Tibial nerve (tissue), 4 donors: ENCODE results near the gene HPS5. TPM values are rescaled to one million over a fixed set of nuclear protein-coding genes. Genes with fewer than 3 reads are reported as not detected.

Experiments used
- DNase-seq, 2 donors: peaks; one replicate each; pipeline ENCODE4 v3.0.0-alpha.2; 2019; ENCODE audit warnings: low spot score in 2 of 2
- H3K27ac ChIP-seq, 4 donors: fragments of 200-600 bp; sonication (generic) in 3 of 4; one replicate each; pipeline ENCODE4 v1.5.1; 2017 to 2019; ENCODE audit warnings: mild to moderate bottlenecking in 1 of 4
- H3K27me3 ChIP-seq, 2 donors: fragments of 200-600 bp; sonication (generic) in 1 of 2; one replicate each; pipeline versions ENCODE4 v1.5.1 to v1.6.0; 2017 to 2019
- H3K36me3 ChIP-seq, 3 donors: fragments of 200-600 bp; sonication (generic); one replicate each; pipeline ENCODE4 v1.5.1; 2018 to 2019
- H3K4me1 ChIP-seq, 4 donors: fragments of 200-600 bp; sonication (generic) in 3 of 4; one replicate each; pipeline ENCODE4 v1.5.1; 2017 to 2019
- H3K4me3 ChIP-seq, 4 donors: fragments of 200-600 bp; sonication (generic) in 3 of 4; one replicate each; pipeline ENCODE4 v1.5.1; 2017 to 2019; ENCODE audit warnings: mild to moderate bottlenecking in 1 of 4, moderate library complexity in 1 of 4
- H3K9me3 ChIP-seq, 4 donors: fragments of 200-600 bp; sonication (generic) in 3 of 4; one replicate each; pipeline ENCODE4 v1.5.1; 2017 to 2019
- EP300 ChIP-seq, 2 donors: sonication (generic); formaldehyde crosslinking; IDR thresholded peaks; one replicate each; pipeline ENCODE4 v1.6.1; 2017; ENCODE audit warnings: antibody characterized with exemption in 2 of 2, mild to moderate bottlenecking in 1 of 2
- POLR2A ChIP-seq, 2 donors: fragments of 450-650 bp; IDR thresholded peaks; one replicate each; pipeline ENCODE4 v1.6.1; 2017; ENCODE audit warnings: antibody characterized with exemption in 2 of 2, mild to moderate bottlenecking in 2 of 2, moderate library complexity in 2 of 2
- WGBS, 2 donors: methylation state at CpG; one replicate each; pipeline ENCODE4 v1.1.5; 2018; 5-methylcytosine and 5-hydroxymethylcytosine counted together
- small RNA-seq: library from RNA; depleted of rRNA; stranded (forward); fragments of <200 nt; gene quantifications from one replicate; pipeline ENCODE3, GENCODE V24; 2016
- total RNA-seq, 4 donors: library from RNA; depleted of rRNA; stranded (reverse); fragments of >200 nt; gene quantifications; one replicate each; pipeline ENCODE4 v1.1.0, GENCODE V29; 2016
- TF ChIP-seq, protein P1 (sequence below), 5 experiments: fragments of 200-600 bp in 3 of 5; fragments of 450-650 bp in 2 of 5; sonication (generic) in 3 of 5; IDR thresholded peaks; one replicate each; pipeline ENCODE4 v1.5.1; 2016 to 2019; ENCODE audit warnings: antibody characterized with exemption in 5 of 5, mild to moderate bottlenecking in 3 of 5, moderate library complexity in 2 of 5

Gene HPS5
- total RNA-seq, 4 donors from 2014 or later, result 42.6 to 101 (median 65.2) TPM

DNA sequence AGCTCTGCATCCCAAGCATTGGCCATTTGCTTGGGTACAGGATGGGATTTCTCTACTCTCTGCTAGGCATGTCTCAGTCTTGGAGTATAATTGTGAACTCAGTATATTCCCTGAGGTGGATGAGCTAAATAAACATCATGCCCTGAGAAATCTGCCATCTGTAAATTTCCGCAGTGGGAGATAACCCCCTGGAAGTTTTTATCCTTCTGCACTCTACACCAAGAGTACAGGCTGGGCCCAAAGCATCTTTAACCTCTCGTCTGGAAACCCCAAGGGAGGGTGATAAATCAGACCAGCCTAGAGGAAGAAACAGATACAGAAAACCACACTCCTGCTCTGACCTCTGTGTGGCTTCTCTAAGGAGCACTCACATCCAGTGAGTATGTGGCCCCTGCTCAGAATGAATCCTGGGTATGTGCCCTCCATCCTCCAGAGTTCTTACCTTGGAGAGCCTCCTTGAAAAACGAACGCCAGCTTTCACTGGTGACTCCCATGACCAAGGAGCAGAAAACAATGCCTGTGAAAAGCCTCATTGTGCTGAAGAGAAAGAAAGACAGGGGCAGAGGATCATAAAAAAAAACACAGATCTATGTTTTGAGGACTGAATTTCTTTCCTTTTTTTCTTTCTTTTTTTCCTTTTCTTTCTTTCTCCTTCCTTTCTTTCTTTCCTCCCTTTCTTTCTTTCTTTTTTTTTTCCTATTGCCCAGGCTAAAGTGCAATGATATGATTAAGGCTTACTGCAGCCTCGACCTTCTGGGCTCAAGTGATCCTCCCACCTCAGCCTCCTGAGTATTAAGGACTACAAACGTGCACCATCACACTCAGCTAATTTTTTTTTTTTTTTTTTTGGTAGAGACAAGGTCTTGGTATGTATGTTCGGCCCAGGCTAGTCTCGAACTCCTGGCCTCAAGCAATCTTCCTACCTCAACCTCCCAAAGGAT is 86.3 kb downstream of the HPS5 start:
- Histone ChIP-seq H3K4me3 (no peak overlapping the region), H3K4me1 (no peaks in the 10 kb centered on the region), H3K27ac (no peak overlapping the region), H3K9me3 (no peaks in the 10 kb centered on the region), H3K36me3 (no peaks in the 10 kb centered on the region), H3K27me3 (no peaks in the 10 kb centered on the region)
- DNase-seq, result no peak
- 57% methylated on average over 8 of the region's 8 CpGs for WGBS, 2 donors
- TF ChIP-seq POLR2A (IDR thresholded peaks at IDR 0.05) (no peak), EP300 (IDR thresholded peaks at IDR 0.05) (no peak)
- TF ChIP-seq, protein P1, sequence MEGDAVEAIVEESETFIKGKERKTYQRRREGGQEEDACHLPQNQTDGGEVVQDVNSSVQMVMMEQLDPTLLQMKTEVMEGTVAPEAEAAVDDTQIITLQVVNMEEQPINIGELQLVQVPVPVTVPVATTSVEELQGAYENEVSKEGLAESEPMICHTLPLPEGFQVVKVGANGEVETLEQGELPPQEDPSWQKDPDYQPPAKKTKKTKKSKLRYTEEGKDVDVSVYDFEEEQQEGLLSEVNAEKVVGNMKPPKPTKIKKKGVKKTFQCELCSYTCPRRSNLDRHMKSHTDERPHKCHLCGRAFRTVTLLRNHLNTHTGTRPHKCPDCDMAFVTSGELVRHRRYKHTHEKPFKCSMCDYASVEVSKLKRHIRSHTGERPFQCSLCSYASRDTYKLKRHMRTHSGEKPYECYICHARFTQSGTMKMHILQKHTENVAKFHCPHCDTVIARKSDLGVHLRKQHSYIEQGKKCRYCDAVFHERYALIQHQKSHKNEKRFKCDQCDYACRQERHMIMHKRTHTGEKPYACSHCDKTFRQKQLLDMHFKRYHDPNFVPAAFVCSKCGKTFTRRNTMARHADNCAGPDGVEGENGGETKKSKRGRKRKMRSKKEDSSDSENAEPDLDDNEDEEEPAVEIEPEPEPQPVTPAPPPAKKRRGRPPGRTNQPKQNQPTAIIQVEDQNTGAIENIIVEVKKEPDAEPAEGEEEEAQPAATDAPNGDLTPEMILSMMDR (IDR thresholded peaks at IDR 0.05), result no peak

DNA sequence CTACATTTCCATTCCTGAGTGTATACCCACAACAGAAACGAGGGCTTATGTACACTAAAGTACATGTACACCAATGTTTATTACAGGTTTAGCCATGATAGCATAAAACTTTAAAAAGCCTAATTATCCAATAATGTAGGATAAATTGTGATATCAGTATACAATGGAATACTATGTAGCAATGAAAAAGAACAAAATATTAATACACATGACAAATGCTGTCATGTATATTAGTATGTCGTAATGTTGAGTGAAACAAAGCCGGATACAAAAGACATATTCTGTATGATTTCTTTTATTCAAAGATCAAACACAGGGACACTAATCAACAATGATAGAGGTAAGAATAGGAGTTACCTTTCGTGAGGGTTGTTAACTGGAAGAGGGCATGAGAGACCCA is 88.0 kb downstream of the HPS5 start:
- Histone ChIP-seq H3K4me3 (no peak overlapping the region), H3K27ac (no peak overlapping the region), H3K4me1 (no peaks in the 10 kb centered on the region), H3K9me3 (no peaks in the 10 kb centered on the region), H3K36me3 (no peaks in the 10 kb centered on the region), H3K27me3 (no peaks in the 10 kb centered on the region)
- no peak for DNase-seq
- WGBS, 2 donors, result 88 to 93% methylated on average over 4 of the region's 4 CpGs
- TF ChIP-seq, protein P1 (IDR thresholded peaks at IDR 0.05), result no peak
- TF ChIP-seq POLR2A (IDR thresholded peaks at IDR 0.05) (no peak), EP300 (IDR thresholded peaks at IDR 0.05) (no peak)

DNA sequence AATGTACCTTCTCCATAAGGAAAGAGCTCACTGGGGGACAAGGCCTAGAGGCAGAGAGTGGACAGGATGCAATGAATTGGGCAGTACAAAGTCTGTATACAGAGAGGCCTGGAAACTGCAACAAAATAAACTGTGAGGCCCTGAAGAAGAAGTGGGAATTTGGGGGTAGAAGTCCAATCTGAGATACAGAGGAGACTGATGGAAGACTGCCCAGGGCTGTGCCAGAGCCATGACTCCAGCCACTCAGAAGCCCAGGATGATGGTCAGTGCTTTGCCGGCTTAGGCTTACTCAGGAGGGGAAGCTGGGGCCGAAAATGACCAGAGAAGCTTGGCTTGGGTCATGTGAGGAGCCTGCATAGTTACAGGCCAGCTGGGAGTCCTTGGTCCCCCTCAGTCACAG is 91.1 kb downstream of the HPS5 start:
- H3K36me3 ChIP-seq, result no peaks in the 10 kb centered on the region
- no peaks in the 10 kb centered on the region for H3K27me3 ChIP-seq
- no peaks in the 10 kb centered on the region for H3K9me3 ChIP-seq
- H3K4me1 ChIP-seq, result no peaks in the 10 kb centered on the region
- no peak for DNase-seq
- WGBS, 2 donors, result 68 to 81% methylated on average over 2 of the region's 2 CpGs
- H3K4me3 ChIP-seq, result no peak overlapping the region
- TF ChIP-seq POLR2A (IDR thresholded peaks at IDR 0.05), result no peak
- TF ChIP-seq, protein P1 (IDR thresholded peaks at IDR 0.05), result no peak
- H3K27ac ChIP-seq, result no peak overlapping the region

DNA sequence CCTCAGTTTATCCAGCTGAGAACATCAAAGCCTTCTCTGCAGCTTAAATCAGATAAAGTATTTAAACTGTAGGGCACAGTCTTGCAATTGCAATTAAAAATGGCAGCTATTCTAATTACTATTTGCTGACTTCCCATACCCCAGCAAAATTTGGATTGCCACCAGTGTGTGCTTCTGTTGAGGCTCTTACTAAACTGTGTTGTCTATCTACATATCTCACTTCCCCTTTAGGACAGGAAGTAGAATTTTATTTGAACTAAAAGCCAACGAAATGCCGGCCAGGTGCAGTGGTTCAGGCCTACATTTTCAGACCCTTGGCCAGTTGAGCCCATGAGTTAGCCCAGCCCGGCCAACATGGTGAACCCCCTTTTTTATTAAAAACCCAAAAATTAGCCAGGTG is 92.4 kb downstream of the HPS5 start:
- no peak for TF ChIP-seq POLR2A (IDR thresholded peaks at IDR 0.05)
- TF ChIP-seq EP300 (IDR thresholded peaks at IDR 0.05), result no peak
- TF ChIP-seq, protein P1 (IDR thresholded peaks at IDR 0.05), result no peak
- Histone ChIP-seq H3K9me3 (peaks cover 0 to 4% (median 0%) of the 10 kb centered on the region in 4 donors), H3K4me3 (no peak overlapping the region), H3K27ac (peak overlapping the region in 1 of 4 donors; percentile 26), H3K36me3 (no peaks in the 10 kb centered on the region), H3K4me1 (no peaks in the 10 kb centered on the region), H3K27me3 (no peaks in the 10 kb centered on the region)
- WGBS, 2 donors, result 64 to 73% methylated on average over 2 to 3 of the region's 3 CpGs
- DNase-seq, result no peak

Small RNA genes within 50 kb of the gene (small RNA-seq; reads per million reads assigned to genes)
- gene RNA5SP333 (not detected), gene RNA5SP334 (not detected)

Other genes with a start within 250 kb of the HPS5 start
- 10 to 100 TPM; 14.6 to 27.3 (median 19.2) TPM for gene SAAL1, start 216.1 kb downstream of the HPS5 start, total RNA-seq
- not detected for gene MRGPRX3, start 189.6 kb downstream of the HPS5 start, total RNA-seq
- gene MRGPRX4, start 149.3 kb downstream of the HPS5 start, total RNA-seq, result not detected
- not detected for gene SAA4, start 85.3 kb downstream of the HPS5 start, total RNA-seq
- gene SAA2, start 73.5 kb downstream of the HPS5 start, total RNA-seq, result 10 to 100 TPM in 1 of 4 donors, not detected in 3; 12.6 TPM
- gene SAA1, start 55.9 kb downstream of the HPS5 start, total RNA-seq, result 10 to 100 TPM in 3 of 4 donors, 1 to 10 TPM in 1; 7.8 to 58.8 (median 16.6) TPM
- 10 to 100 TPM; 38.7 to 62.2 (median 53.4) TPM for gene GTF2H1, start 427 bp upstream of the HPS5 start, total RNA-seq
- 100 to 1,000 TPM; 224 to 512 (median 347) TPM for gene LDHA, start 72.4 kb upstream of the HPS5 start, total RNA-seq
- not detected for gene LDHC, start 90.2 kb upstream of the HPS5 start, total RNA-seq
- gene LDHAL6A, start 133.7 kb upstream of the HPS5 start, total RNA-seq, result not detected
- gene TSG101, start 204.8 kb upstream of the HPS5 start, total RNA-seq, result 100 to 1,000 TPM in 2 of 4 donors, 10 to 100 TPM in 2; 83.3 to 104 (median 99.1) TPM